Stimulated activated CD4-positive, alpha-beta T cell treated with anti-CD3 and anti-CD28 coated beads, Interleukin-2, amount 100 ng/mL, for 48 hours (primary cell): ENCODE data around the gene TRAF3IP1.
"Not testable (repeated sequence)": the region's sequence is repeated elsewhere in the genome, so short reads cannot be mapped to it uniquely, and the experiment has no call there.

Experiments used
- DNase-seq, 2 donors: peaks; one replicate each; pipeline ENCODE4 v3.0.0-alpha.2; 2020

Gene TRAF3IP1

DNA sequence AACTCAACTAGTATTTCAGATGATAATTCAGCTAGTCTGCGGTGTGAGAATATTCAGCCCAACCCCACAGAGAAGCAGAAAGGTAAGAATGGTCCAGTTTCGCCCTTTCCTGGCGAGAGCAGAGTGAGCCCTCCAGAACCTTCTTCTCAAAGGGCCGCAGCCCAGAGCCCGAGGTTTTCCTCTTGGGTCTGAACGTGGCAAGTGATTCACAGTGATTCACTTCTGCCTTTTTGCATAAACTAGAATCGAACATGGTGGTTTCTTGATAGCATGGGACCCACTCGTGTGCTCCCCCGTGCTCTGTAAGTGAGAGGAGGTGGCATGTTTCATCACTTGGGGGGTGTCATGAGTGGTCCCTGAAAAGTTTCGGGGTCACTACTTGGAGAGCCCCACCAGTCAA lies 24.2 kb downstream of the TRAF3IP1 start:
- no peak for DNase-seq

DNA sequence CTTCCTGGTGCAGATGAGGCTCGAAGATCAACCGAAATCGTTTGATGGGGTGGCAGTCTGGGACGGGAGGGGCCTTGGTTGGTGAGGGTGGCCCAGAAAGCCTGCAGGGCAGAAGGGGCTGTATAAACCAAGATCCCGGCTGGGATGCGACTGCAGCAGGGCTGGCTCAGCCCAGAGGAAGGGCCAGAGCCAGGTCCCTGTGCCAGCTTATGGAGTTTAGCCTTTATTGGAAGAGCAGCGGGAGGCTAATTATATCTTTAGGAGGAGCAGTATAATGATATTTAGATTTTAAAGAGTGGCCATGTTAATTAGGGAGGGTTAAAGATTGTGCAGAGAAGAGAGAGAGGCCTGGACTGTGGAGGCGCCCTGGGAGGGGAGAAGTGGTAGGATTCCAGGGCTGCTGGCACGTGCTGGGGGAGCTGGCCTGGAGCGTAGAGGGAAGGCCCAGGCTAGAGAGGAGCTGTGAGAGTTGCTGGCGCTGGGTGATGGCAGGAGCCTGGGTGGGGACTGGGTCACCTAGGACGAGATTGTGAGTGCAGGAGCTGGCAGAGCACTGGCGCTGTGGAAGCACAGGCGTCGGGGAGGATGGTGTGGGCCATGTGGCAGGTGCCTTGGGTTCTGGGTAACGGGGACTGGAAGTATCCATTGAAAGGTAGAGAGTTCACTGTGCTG lies 25.1 kb downstream of the TRAF3IP1 start:
- no peak for DNase-seq

DNA sequence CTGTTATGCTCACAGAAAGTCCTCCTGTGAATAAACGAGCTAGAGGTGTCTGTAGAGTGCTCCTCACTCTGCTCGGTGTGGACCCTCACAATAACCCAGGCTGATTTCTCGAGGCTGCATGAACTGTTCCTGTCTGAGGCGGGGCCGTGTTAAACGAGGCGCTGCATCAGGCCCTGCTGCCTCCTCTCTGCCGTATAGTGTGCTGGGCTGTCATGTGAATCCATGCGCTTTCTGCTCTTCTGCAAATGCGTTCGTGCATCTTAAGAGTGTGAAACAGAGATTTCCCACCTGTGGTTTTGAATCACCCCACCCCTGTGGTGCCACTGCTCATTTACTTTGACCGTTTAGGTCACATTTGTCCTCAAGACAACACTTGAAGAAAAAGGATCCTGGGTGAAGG lies 26.2 kb downstream of the TRAF3IP1 start:
- no peak for DNase-seq

DNA sequence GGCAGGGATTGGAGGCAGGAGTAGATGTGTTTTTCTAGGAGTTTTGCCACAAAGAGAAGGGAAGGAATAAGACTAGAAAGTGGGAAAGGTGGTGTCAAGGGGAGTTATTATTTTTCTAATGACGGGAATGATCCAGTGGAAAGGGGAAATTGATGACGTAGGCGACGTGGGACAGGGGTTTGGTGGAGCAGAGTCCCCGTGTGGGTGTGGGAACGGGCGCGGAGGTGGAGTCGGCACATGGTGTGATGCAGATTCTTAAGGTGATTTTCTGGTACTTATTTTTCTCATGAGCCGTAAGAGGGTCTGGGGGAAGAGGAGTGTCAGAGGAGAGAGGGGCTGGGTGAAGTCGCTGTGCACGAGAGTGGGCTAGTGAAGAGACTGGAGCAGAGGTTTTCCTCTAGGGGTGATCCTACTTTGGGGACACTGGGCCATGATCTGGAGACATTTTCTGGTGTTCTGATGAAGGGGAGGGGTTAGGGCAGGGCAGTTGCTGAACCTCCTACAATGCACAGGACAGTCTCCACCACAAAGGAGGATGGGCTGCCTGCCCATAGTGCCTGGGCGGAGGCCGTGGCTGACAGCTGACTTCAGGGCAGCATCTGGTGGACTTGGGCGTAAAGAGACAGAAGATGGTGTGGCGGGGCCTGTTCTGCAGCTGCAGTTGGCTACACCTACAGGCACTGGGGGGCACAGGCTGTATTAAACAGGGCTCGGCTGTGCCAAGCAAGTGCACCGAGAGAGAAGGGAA lies 30.0 kb downstream of the TRAF3IP1 start:
- DNase-seq, result no peak

GRCh38 chr2:238351315-238351714 lies 31.0 kb downstream of the TRAF3IP1 start:
- no peak for DNase-seq

DNA sequence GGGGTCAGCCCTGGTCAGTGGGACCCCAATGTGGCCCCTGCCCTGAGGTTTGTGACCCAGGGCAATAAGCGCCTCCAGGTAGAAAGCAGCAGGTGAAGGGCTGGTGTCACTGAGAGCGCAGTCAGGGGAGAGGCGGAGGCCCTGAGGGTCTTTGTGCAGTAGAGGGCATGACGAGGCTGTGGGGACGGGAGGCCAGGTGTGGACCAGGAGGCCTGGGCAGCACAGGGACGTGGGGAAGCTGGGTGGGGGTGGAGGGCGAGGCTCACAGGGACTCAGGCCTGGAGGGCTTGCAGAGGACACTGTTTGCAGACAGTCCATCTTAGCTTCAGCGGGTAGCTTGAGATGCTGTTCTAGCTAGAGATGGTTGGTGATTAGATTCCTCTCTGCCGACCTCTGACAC lies 32.0 kb downstream of the TRAF3IP1 start:
- no peak for DNase-seq

GRCh38 chr2:238358769-238359168 lies 38.5 kb downstream of the TRAF3IP1 start:
- DNase-seq, result no peak

- no peak for DNase-seq
Observed at GRCh38 chr2:238359403-238359802, 39.1 kb downstream of the TRAF3IP1 start.

GRCh38 chr2:238361877-238362276 lies 41.6 kb downstream of the TRAF3IP1 start:
- DNase-seq, result no peak

- DNase-seq, result no peak
Observed at GRCh38 chr2:238362626-238363025, 42.3 kb downstream of the TRAF3IP1 start.

DNA sequence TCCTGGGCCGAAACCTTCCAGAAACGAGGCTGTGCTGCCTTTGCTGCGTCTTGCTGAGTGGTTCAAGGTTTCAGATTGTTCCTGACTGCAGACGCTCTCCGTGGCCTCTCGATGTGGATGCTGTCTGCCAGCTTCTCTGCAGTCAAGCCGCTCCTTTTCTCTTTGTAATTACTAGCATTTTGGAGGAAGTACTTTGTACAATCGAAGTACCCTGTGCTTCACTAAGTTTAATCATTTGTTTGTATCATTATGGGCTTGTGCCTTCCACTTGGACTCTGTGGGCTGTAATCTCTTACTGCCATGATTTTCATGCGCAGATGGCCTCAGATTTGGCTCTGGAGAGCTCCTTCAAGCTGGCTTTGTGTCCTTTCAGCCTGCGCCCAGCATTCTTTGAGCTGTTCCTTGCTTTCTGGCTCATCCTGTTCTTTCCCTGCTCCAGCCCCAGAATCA lies 49.3 kb downstream of the TRAF3IP1 start:
- no peak for DNase-seq

DNA sequence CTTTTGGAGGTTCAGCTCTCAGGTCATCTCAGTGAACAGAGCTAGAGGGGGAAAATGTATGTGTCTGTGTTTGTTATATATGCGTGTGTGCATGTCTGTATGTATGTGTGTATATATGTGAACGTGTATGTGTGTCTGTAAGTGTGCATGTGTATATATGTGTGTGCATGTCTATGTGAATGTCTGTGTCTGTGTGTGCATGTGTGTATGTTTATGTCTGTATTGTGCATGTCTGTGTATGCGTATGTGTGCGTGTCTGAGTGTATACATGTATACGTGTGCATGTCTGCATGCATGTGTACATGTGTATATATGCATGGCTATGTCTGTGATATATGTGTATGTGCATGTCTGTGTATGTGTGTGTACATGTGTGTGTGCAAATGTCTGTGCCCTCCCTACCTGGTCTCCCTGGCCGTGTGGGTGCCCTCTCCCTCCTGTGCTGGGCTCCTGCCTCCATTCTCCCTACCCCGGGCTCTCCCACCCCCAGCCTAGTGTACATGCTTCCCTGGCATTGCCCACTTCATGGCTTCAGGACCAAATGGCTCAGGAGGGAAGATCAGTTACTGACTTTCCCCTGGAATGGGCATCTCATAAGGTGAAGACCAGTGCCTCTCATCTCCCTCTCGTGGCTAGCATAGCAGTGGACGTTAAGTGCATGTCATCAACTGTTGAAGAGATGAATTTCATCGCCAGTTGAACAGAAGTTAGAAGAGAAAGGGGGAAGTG lies 49.9 kb downstream of the TRAF3IP1 start:
- no peak for DNase-seq

DNA sequence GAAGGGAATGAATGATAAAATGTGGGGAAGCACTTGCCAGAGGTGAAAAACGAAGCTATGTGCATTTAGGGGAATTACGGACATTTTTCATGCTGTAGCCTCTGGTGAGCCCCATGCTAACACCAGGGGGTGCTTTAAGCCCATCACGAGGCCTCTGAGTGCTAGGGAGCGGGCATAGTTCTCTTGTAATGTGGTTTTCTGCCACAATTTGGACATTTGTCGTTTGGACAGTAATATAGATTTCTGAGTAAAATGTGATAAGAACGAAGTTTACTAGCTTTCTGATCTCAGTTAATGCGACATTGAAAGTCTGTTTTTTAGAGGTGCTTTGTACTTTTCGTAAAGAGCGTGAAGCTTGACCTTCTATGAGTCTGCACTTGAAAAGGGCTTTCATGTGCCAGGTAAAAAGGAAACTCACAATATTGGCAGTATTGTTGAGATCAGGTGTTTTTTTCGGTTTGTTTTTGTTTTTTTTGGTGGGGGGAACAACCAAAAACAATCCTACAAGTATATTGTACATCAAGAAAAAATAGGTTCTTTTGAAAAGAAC lies 50.6 kb downstream of the TRAF3IP1 start:
- peak; percentile 26 to 37 for DNase-seq

- DNase-seq, result not testable (repeated sequence)
Observed at GRCh38 chr2:238372277-238372676, 52.0 kb downstream of the TRAF3IP1 start.

GRCh38 chr2:238376884-238377391 lies 56.6 kb downstream of the TRAF3IP1 start:
- DNase-seq, result no peak

GRCh38 chr2:238378230-238379095 lies 58.1 kb downstream of the TRAF3IP1 start:
- DNase-seq, result no peak

DNA sequence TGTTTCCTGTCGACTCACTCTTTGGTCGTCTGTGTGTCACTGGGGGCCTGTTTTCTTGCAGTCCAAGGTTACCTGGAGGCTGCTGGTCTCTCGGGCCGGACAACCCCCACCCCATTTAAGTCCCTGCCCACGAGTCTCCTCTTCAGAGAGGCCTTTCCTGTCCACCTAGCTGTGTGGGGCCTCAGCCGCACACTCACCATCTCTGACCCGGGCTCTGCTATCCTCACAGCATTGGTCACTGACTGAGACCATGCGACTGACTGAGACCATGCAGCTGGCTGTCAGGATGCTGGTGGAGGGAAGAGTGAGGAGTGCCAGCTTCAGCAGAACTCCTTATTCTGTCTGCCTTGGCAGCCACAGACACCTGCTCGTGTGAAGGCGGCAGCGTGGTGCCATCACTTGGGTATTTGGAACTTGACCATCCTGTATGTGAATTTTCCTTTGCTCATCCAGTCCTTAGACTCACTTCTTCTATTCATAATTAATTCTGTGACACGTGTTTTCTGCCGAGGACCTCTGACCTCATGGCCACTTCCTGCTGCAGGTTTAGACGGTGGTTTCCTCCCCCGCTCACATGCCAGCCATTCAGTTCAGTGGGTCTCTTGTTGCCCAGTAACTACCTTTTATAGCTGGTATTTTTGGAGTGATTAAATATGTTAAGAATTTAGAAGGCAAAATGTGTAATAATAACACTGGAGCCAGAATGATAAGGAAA lies 58.9 kb downstream of the TRAF3IP1 start:
- DNase-seq, result peak in 1 of 2 donors; percentile 11

GRCh38 chr2:238380336-238380735 lies 60.0 kb downstream of the TRAF3IP1 start:
- DNase-seq, result no peak

DNA sequence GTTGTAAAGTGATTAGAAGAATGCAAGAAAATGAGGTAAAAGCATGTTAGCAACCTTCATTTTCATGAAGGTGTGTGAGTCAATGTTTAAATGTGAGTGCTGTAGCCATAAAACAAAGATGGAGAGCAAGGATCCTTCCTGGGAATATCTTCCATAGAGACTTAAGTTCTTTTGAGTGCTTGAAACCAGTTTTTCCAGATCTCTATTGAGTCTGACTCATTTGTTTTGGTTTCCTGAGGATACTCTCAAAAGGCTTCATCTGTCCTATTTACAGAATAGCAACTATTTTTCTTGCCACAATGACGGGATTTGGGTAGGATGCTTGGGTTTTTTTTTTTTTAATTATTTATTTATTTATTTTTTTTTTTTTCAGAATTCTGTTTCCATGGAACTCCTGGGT lies 60.5 kb downstream of the TRAF3IP1 start:
- no peak for DNase-seq

DNA sequence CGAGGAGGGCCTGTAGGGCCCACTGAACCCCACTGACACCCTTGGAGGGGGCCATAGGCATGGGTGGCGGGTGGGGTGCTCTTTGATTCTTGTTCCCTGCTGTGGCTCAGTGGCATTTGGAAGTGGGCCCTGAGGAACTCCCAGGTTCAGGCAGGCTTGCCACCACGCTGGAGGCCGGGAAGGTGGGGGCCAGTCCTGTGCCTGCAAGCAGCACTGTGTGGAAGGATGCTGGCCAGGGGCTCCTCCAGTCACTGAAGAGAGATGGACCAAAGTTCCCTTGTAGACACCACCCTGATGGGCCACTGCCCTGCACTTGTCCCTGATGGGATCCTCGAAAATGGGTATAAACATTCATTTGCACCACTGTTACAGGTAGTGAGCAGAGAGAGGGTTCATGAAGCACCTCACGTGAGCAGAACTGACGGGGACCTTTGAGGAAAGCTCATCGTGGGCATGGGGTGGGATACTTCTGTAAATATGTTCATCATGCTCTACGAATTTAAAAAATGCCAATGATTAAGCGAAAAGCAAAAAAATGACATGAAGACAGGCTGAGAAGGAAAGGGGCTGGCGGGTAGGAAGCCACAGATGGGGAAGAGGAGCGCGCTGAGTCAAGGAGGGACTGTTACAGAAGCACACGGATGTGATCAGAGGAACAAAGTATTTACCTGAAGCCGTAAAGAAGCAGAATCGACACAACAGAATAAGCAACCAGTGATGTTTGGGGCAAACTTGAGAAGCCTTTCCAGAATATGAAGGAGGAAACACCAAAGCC lies 61.2 kb downstream of the TRAF3IP1 start:
- no peak for DNase-seq

DNA sequence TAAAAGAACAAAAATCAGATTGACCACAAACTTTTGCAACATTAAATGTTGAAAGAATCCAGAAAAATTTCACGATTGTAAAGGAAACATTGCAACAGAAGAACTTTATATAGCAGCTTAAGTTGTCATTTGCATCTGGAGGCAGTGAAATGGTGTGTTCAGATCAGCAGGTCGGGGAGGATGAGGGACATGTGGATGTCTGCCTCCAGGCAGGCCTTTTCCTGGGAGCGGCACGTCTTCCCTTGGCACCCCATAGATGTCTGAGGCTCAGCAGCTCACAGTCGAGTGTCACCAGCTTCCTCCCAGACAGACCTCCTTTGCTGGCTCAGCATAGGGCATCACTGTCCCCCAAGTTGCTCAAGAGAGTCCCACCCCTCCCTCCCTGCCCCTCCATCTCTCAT lies 62.1 kb downstream of the TRAF3IP1 start:
- DNase-seq, result no peak
